ENCODE results near the gene CA6.

GRCh38 chr1:9016455-9016854, 70.8 kb downstream of the CA6 start:
- no peak for TF ChIP-seq EZH2phosphoT487 (IDR thresholded peaks at IDR 0.05; ENCODE audit: borderline replicate concordance)
- TF ChIP-seq, protein P1, sequence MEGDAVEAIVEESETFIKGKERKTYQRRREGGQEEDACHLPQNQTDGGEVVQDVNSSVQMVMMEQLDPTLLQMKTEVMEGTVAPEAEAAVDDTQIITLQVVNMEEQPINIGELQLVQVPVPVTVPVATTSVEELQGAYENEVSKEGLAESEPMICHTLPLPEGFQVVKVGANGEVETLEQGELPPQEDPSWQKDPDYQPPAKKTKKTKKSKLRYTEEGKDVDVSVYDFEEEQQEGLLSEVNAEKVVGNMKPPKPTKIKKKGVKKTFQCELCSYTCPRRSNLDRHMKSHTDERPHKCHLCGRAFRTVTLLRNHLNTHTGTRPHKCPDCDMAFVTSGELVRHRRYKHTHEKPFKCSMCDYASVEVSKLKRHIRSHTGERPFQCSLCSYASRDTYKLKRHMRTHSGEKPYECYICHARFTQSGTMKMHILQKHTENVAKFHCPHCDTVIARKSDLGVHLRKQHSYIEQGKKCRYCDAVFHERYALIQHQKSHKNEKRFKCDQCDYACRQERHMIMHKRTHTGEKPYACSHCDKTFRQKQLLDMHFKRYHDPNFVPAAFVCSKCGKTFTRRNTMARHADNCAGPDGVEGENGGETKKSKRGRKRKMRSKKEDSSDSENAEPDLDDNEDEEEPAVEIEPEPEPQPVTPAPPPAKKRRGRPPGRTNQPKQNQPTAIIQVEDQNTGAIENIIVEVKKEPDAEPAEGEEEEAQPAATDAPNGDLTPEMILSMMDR (conservative IDR thresholded peaks at IDR 0.05; ENCODE audit: low read length), result no peak

Data from Loucy (cell line).